Caco-2 (cell line): ENCODE measurements around the gene ZNF487. TPM values are rescaled to one million over a fixed set of nuclear protein-coding genes. Genes with fewer than 3 reads are reported as not detected.

Experiments
- BruUV-seq: library from RNA; stranded (reverse); fragments of 400-500 nt; replicated peaks from 2 replicates; lab custom pipeline; 2021; lab: Mats Ljungman, UMichigan
- CTCF ChIA-PET: fragments of 300-600 bp; sonication (Branson Sonifier 250); formaldehyde crosslinking; loops from one replicate; lab custom pipeline; 2022; ENCODE audit warnings: antibody characterized with exemption; lab: Charles Lee
- POLR2A ChIA-PET: fragments of 300-600 bp; sonication (Branson Sonifier 250); formaldehyde crosslinking; loops from one replicate; lab custom pipeline; 2022; ENCODE audit warnings: antibody characterized with exemption; lab: Charles Lee
- DNase-seq, 2 experiments: peaks; one replicate each; pipeline versions ENCODE4 v3.0.0 to v3.0.0-alpha.2; 2020 to 2022
- H3K27me3 ChIP-seq: replicated peaks from 2 replicates; pipeline ENCODE4 v1.6.0; 2011; ENCODE audit warnings: low read length; ENCODE audit not compliant: control insufficient read depth, insufficient read depth
- H3K36me3 ChIP-seq: 2 replicates; pipeline ENCODE4 v1.5.1; 2011; ENCODE audit warnings: low read length; ENCODE audit not compliant: control insufficient read depth, insufficient read depth
- H3K4me1 ChIP-seq: fragments of 250-450 bp; sonication (Bioruptor Pico); 2 replicates; pipeline ENCODE4 v1.5.1; 2020; ENCODE audit warnings: mild to moderate bottlenecking
- H3K4me3 ChIP-seq: 2 replicates; pipeline ENCODE4 v1.5.1; 2011; ENCODE audit warnings: low read depth, mild to moderate bottlenecking, control low read depth, low read length
- H3K9me3 ChIP-seq: fragments of 250-450 bp; sonication (Bioruptor Pico); 2 replicates; pipeline ENCODE4 v1.5.1; 2020; ENCODE audit warnings: mild to moderate bottlenecking, moderate library complexity
- H3K27ac Mint-ChIP-seq: one replicate; pipeline ENCODE4 v1.8.0; 2022; ENCODE audit warnings: mixed read lengths; ENCODE audit not compliant: unreplicated experiment
- H3K27me3 Mint-ChIP-seq: one replicate; pipeline ENCODE4 v1.8.0; 2022; ENCODE audit warnings: mixed read lengths; ENCODE audit not compliant: insufficient read depth, unreplicated experiment
- H3K36me3 Mint-ChIP-seq: one replicate; pipeline ENCODE4 v1.8.0; 2022; ENCODE audit warnings: mild to moderate bottlenecking, mixed read lengths; ENCODE audit not compliant: insufficient read depth, unreplicated experiment
- H3K4me1 Mint-ChIP-seq: one replicate; pipeline ENCODE4 v1.8.0; 2022; ENCODE audit warnings: low read depth, mixed read lengths; ENCODE audit not compliant: unreplicated experiment
- H3K4me3 Mint-ChIP-seq: one replicate; pipeline ENCODE4 v1.8.0; 2022; ENCODE audit warnings: mild to moderate bottlenecking, moderate library complexity, mixed read lengths; ENCODE audit not compliant: unreplicated experiment
- H3K9me3 Mint-ChIP-seq: one replicate; pipeline ENCODE4 v1.8.0; 2022; ENCODE audit warnings: mixed read lengths; ENCODE audit not compliant: unreplicated experiment
- CTCF ChIP-seq, 2 experiments: fragments of 200-600 bp in 1 of 2; IDR thresholded peaks; 1 replicate in 1 of 2; 2 replicates in 1 of 2; pipeline versions ENCODE4 v1.5.1 to v1.8.0; 2011 to 2022; ENCODE audit warnings: antibody characterized with exemption in 1 of 2, control low read depth in 1 of 2, inconsistent platforms in 1 of 2, low read depth in 1 of 2, low read length in 1 of 2, mild to moderate bottlenecking in 1 of 2, moderate library complexity in 1 of 2; ENCODE audit not compliant: insufficient read depth in 1 of 2, severe bottlenecking in 1 of 2, unreplicated experiment in 1 of 2
- intact Hi-C: fragments of 100-400 bp; cut with micrococcal nuclease; formaldehyde crosslinking; loops from one replicate; pipeline ENCODE4 v1.10.0; 2022; ENCODE audit not compliant: unreplicated experiment
- total RNA-seq: library from RNA; stranded (reverse); gene quantifications from 2 replicates; pipeline ENCODE4 v1.2.3, GENCODE V29; 2022

ZNF487 gene
- total RNA-seq, 1 experiment from 2014 or later: 6.5 TPM

- CTCF ChIA-PET: interaction anchor here (0.6 to 1.0 kb wide), 3 partner anchors 13 to 763 kb away, joined by 3 to 6 read pairs (median 5); no protein-coding TSS in a partner anchor
- H3K27me3 ChIP-seq: no peaks in the 10 kb centered on the region
- peak overlapping the region; percentile 70 for H3K4me3 ChIP-seq
- intact Hi-C loops: loop anchor here (1.0 kb wide), 3 partner anchors 11 to 55 kb away; no protein-coding TSS in a partner anchor
- no peaks in the 10 kb centered on the region for H3K36me3 ChIP-seq
- Mint-ChIP-seq H3K4me1 (peaks cover 32% of the 10 kb centered on the region), H3K27me3 (no peaks in the 10 kb centered on the region), H3K27ac (peak overlapping the region; percentile 94), H3K9me3 (no peaks in the 10 kb centered on the region), H3K4me3 (peak overlapping the region; percentile 81), H3K36me3 (peaks cover 68% of the 10 kb centered on the region)
- peak; percentile 54 to 73 for TF ChIP-seq CTCF (IDR thresholded peaks at IDR 0.05; ENCODE audit: insufficient read depth in 1 of 2, low read depth in 1 of 2, low read length in 1 of 2, severe bottlenecking in 1 of 2, unreplicated experiment in 1 of 2)
- H3K9me3 ChIP-seq: no peaks in the 10 kb centered on the region
- BruUV-seq: no TSS peak
- H3K4me1 ChIP-seq: peaks cover 40% of the 10 kb centered on the region
- DNase-seq: peak; percentile 94 to 95
- POLR2A ChIA-PET: interaction anchor here (0.6 to 3.4 kb wide), 7 partner anchors 8 to 166 kb away, joined by 3 to 81 read pairs (median 8); partner anchors contain the start of gene ZNF487
Measured at GRCh38 chr10:43407576-43408330, 29.2 kb upstream of the ZNF487 start.

- Mint-ChIP-seq H3K27ac (peak overlapping the region; percentile 94), H3K27me3 (no peaks in the 10 kb centered on the region), H3K4me3 (peak overlapping the region; percentile 81), H3K4me1 (peaks cover 26% of the 10 kb centered on the region), H3K9me3 (no peaks in the 10 kb centered on the region), H3K36me3 (peaks cover 63% of the 10 kb centered on the region)
- CTCF ChIA-PET: interaction anchor here (0.6 to 1.0 kb wide), 2 partner anchors 20 to 764 kb away, joined by 3 to 5 read pairs; no protein-coding TSS in a partner anchor
- Histone ChIP-seq H3K9me3 (no peaks in the 10 kb centered on the region), H3K27me3 (no peaks in the 10 kb centered on the region), H3K4me3 (peak overlapping the region; percentile 70), H3K4me1 (peaks cover 36% of the 10 kb centered on the region), H3K36me3 (no peaks in the 10 kb centered on the region)
- POLR2A ChIA-PET: interaction anchor here (0.6 to 3.4 kb wide), 4 partner anchors 12 to 165 kb away, joined by 3 to 81 read pairs (median 10); partner anchors contain the start of gene ZNF487
- DNase-seq: no peak
- BruUV-seq: no TSS peak
- TF ChIP-seq CTCF (IDR thresholded peaks at IDR 0.05; ENCODE audit: insufficient read depth in 1 of 2, low read depth in 1 of 2, low read length in 1 of 2, severe bottlenecking in 1 of 2, unreplicated experiment in 1 of 2): peak in 1 of 2 experiments; percentile 20
- intact Hi-C loops: loop anchor here (1.0 kb wide), 1 partner anchor 54 kb away; no protein-coding TSS in a partner anchor
Measured at GRCh38 chr10:43408331-43408709, 28.6 kb upstream of the ZNF487 start.

- peak within 1 kb of the TSS; percentile 94 for H3K27ac Mint-ChIP-seq
- Histone ChIP-seq H3K4me3 (peak within 1 kb of the TSS; percentile 70), H3K4me1 (peaks cover 31% of the 10 kb centered on the region), H3K36me3 (no peaks in the 10 kb centered on the region), H3K27me3 (no peaks in the 10 kb centered on the region), H3K9me3 (no peaks in the 10 kb centered on the region)
- no peak for TF ChIP-seq CTCF (IDR thresholded peaks at IDR 0.05; ENCODE audit: insufficient read depth in 1 of 2, low read depth in 1 of 2, low read length in 1 of 2, severe bottlenecking in 1 of 2, unreplicated experiment in 1 of 2)
- peaks cover 25% of the 10 kb centered on the region for H3K4me1 Mint-ChIP-seq
- DNase-seq: peak; percentile 98 to 99
- H3K36me3 Mint-ChIP-seq: peaks cover 57% of the 10 kb centered on the region
- H3K4me3 Mint-ChIP-seq: peak within 1 kb of the TSS; percentile 81
- no peaks in the 10 kb centered on the region for H3K9me3 Mint-ChIP-seq
- ChIA-PET CTCF (interaction anchor here (0.8 to 1.2 kb wide), 2 partner anchors 12 to 116 kb away, joined by 3 to 4 read pairs; no protein-coding TSS in a partner anchor), POLR2A (interaction anchor here (0.5 to 3.4 kb wide), 15 partner anchors 10 to 1539 kb away, joined by 3 to 81 read pairs (median 4); partner anchors contain the start of gene ZNF487)
- no TSS peak for BruUV-seq
- no peaks in the 10 kb centered on the region for H3K27me3 Mint-ChIP-seq
- intact Hi-C loops: loop anchor here (1.0 kb wide), 2 partner anchors 27 to 53 kb away; no protein-coding TSS in a partner anchor
Measured at GRCh38 chr10:43408710-43409384, 28.1 kb upstream of the ZNF487 start, which contains the start of gene HNRNPF. Gene HNRNPF (minus strand): TSS chr10:43409186. CDS start chr10:43387884, 21,302 bp downstream.
